HepG2 (cell line): Measurements from ENCODE around the gene IFI27L2. TPM values are rescaled to one million over a fixed set of nuclear protein-coding genes. Genes with fewer than 3 reads are reported as not detected.

Experiments used
- ATAC-seq: fragments of 200-7000 bp; cut with Tn5 transposase; 3 replicates; pipeline ENCODE4 v1.9.1; 2020; ENCODE audit warnings: mild to moderate bottlenecking, moderate library complexity
- BruUV-seq: library from RNA; stranded (reverse); fragments of 400-500 nt; replicated peaks from 2 replicates; lab custom pipeline; 2021; lab: Mats Ljungman, UMichigan
- CTCF ChIA-PET: fragments of 300-600 bp; formaldehyde crosslinking; extraction: SDS; loops from one replicate; lab custom pipeline; 2021; ENCODE audit warnings: low total read pairs, inconsistent platforms, low intra/inter-chr PET ratio; lab: Yijun Ruan, JAX
- POLR2A ChIA-PET: fragments of 350-600 bp; sonication (Branson Sonifier 250); formaldehyde crosslinking; loops from one replicate; lab custom pipeline; 2020; ENCODE audit warnings: antibody characterized with exemption, inconsistent platforms; lab: Yijun Ruan, JAX
- DNase-seq: peaks from one replicate; pipeline ENCODE4 v3.0.0-alpha.2; 2015; ENCODE audit warnings: low spot score
- FAIRE-seq: peaks from 3 replicates; lab custom pipeline; 2011; peaks lifted over from hg19 to GRCh38; lab: Jason Lieb, UNC
- H2AFZ ChIP-seq: one replicate; pipeline ENCODE4 v1.6.1; 2011; ENCODE audit warnings: low read length, inconsistent platforms
- H3K27ac ChIP-seq: fragments of 300-600 bp; 3 replicates; pipeline ENCODE4 v1.8.0; 2011; ENCODE audit warnings: mixed run types, mild to moderate bottlenecking, mixed read lengths, low read length, inconsistent platforms; ENCODE audit not compliant: insufficient read depth; ENCODE audit errors: extremely low read length
- H3K27me3 ChIP-seq, 2 experiments: fragments of 200-600 bp in 1 of 2; 2 replicates in 1 of 2; 3 replicates in 1 of 2; pipeline versions ENCODE4 v1.6.0 to v1.8.0; 2011; ENCODE audit warnings: low read length in 2 of 2, mild to moderate bottlenecking in 2 of 2, moderate library complexity in 2 of 2, inconsistent platforms in 1 of 2; ENCODE audit not compliant: insufficient read depth in 2 of 2, control insufficient read depth in 1 of 2
- H3K36me3 ChIP-seq, 2 experiments: fragments of 200-600 bp in 1 of 2; replicated peaks in 1 of 2; 2 replicates in 1 of 2; 3 replicates in 1 of 2; pipeline versions ENCODE4 v1.5.1 to v1.8.0; 2011; ENCODE audit warnings: low read length in 2 of 2, inconsistent platforms in 1 of 2; ENCODE audit not compliant: insufficient read depth in 2 of 2, control insufficient read depth in 1 of 2
- H3K4me1 ChIP-seq: 2 replicates; pipeline ENCODE4 v1.5.1; 2012; ENCODE audit warnings: low read length, inconsistent platforms; ENCODE audit not compliant: insufficient read depth
- H3K4me2 ChIP-seq: 2 replicates; pipeline ENCODE4 v1.6.0; 2011; ENCODE audit warnings: low read depth, low read length, inconsistent platforms
- H3K4me3 ChIP-seq, 3 experiments: fragments of 200-600 bp in 1 of 3; sonication (generic), shearing (Covaris generic) in 1 of 3; replicated peaks in 1 of 3; 2 replicates each; pipeline ENCODE4 v1.5.1; 2011 to 2016; ENCODE audit warnings: low read length in 3 of 3, inconsistent platforms in 2 of 3, low read depth in 2 of 3, mild to moderate bottlenecking in 2 of 3, control low read depth in 1 of 3, mixed read lengths in 1 of 3; ENCODE audit not compliant: insufficient read depth in 1 of 3
- H3K79me2 ChIP-seq: one replicate; pipeline ENCODE4 v1.6.1; 2011; ENCODE audit warnings: low read length, inconsistent platforms; ENCODE audit not compliant: insufficient read depth
- H3K9ac ChIP-seq: 2 replicates; pipeline ENCODE4 v1.6.0; 2011; ENCODE audit warnings: mild to moderate bottlenecking, low read depth, low read length, inconsistent platforms; ENCODE audit not compliant: insufficient read depth
- H3K9me3 ChIP-seq: 2 replicates; pipeline ENCODE4 v1.5.1; 2012; ENCODE audit warnings: mild to moderate bottlenecking, low read length
- H4K20me1 ChIP-seq: 2 replicates; pipeline ENCODE4 v1.6.0; 2011; ENCODE audit warnings: inconsistent platforms, mild to moderate bottlenecking, low read length, moderate library complexity; ENCODE audit not compliant: insufficient read depth
- EED ChIP-seq: sonication (generic); formaldehyde crosslinking; IDR thresholded peaks from 2 replicates; pipeline ENCODE4 v1.5.0; 2020; ENCODE audit warnings: mild to moderate bottlenecking, missing genetic modification reagents
- IRX3 ChIP-seq: sonication (generic); formaldehyde crosslinking; IDR thresholded peaks from 2 replicates; pipeline ENCODE4 v1.8.1; 2023; ENCODE audit warnings: mild to moderate bottlenecking, low read depth, missing genetic modification reagents, borderline replicate concordance
- JUN ChIP-seq: sonication (generic); formaldehyde crosslinking; IDR thresholded peaks from 2 replicates; pipeline ENCODE4 v1.4.0; 2020; ENCODE audit warnings: mild to moderate bottlenecking, missing genetic modification reagents
- MAF1 ChIP-seq: sonication (generic); formaldehyde crosslinking; IDR thresholded peaks from 2 replicates; pipeline ENCODE4 v1.5.0; 2020; ENCODE audit warnings: missing genetic modification reagents, borderline replicate concordance
- SAFB2 ChIP-seq: sonication (generic); formaldehyde crosslinking; IDR thresholded peaks from 2 replicates; pipeline ENCODE4 v1.5.1; 2020; ENCODE audit warnings: missing genetic modification reagents, low read depth, mild to moderate bottlenecking, borderline replicate concordance
- THYN1 ChIP-seq: sonication (generic); formaldehyde crosslinking; IDR thresholded peaks from 2 replicates; pipeline ENCODE4 v1.8.1; 2023; ENCODE audit warnings: low read depth, mild to moderate bottlenecking, moderate library complexity, missing genetic modification reagents, borderline replicate concordance
- ZNF205 ChIP-seq: IDR thresholded peaks from 2 replicates; pipeline ENCODE4 v1.6.1; 2018; ENCODE audit warnings: missing biosample characterization, missing genetic modification reagents
- ZNF333 ChIP-seq: sonication (generic); formaldehyde crosslinking; IDR thresholded peaks from 2 replicates; pipeline ENCODE4 v1.4.0; 2020; ENCODE audit warnings: mild to moderate bottlenecking, missing genetic modification reagents, borderline replicate concordance
- ZNF577 ChIP-seq: sonication (generic); formaldehyde crosslinking; IDR thresholded peaks from 2 replicates; pipeline ENCODE4 v1.4.0; 2020; ENCODE audit warnings: mild to moderate bottlenecking, low read depth, missing genetic modification reagents, borderline replicate concordance
- ZNF782 ChIP-seq: sonication (generic); formaldehyde crosslinking; IDR thresholded peaks from 2 replicates; pipeline ENCODE4 v1.4.0; 2020; ENCODE audit warnings: missing genetic modification reagents, mild to moderate bottlenecking, borderline replicate concordance
- WGBS: methylation state at CpG from one replicate; pipeline ENCODE4 v1.1.6; 2017; ENCODE audit warnings: low lambda C conversion rate; 5-methylcytosine and 5-hydroxymethylcytosine counted together
- in situ Hi-C: cut with HindIII; loops from 2 replicates; pipeline ENCODE4 v1.10.0; 2017; ENCODE audit warnings: low pct_unique_long_range_greater_than_20kb; ENCODE audit not compliant: extremely low pct_ligation_motif_present
- intact Hi-C: fragments of 100-400 bp; cut with micrococcal nuclease; formaldehyde crosslinking; loops from one replicate; pipeline ENCODE4 v1.10.0; 2022; ENCODE audit not compliant: unreplicated experiment
- polyA plus RNA-seq, 8 experiments: library from polyadenylated mRNA; depleted of rRNA in 3 of 8; stranded (reverse) in 7 of 8; unstranded in 1 of 8; fragments of >200 nt; fragmentation: Illumina TruSeq in 4 of 8; extraction: Trizol in 4 of 8; gene quantifications; 2 replicates each; pipeline versions ENCODE4 v1.2.1 to v1.2.3, GENCODE V29; 2011 to 2016; ENCODE audit warnings: low read depth in 4 of 8, missing spikeins in 1 of 8, mixed read lengths in 1 of 8; ENCODE audit not compliant: insufficient read depth in 1 of 8
- total RNA-seq, 5 experiments: library from RNA; depleted of rRNA; stranded (reverse); fragments of >200 nt; fragmentation: Illumina TruSeq; extraction: Trizol; gene quantifications; 2 replicates each; pipeline ENCODE4 v1.2.3, GENCODE V29; 2016; ENCODE audit warnings: low read depth in 1 of 5
- TF ChIP-seq, protein P1 (sequence below), 2 experiments: sonication (generic) in 1 of 2; formaldehyde crosslinking in 1 of 2; IDR thresholded peaks; 2 replicates each; pipeline versions ENCODE4 v1.6.1 to v1.9.0; 2014 to 2022; ENCODE audit warnings: antibody characterized with exemption in 1 of 2, borderline replicate concordance in 1 of 2, inconsistent platforms in 1 of 2, low read depth in 1 of 2, missing genetic modification reagents in 1 of 2
- TF ChIP-seq, protein P2 (sequence below): sonication (generic); formaldehyde crosslinking; IDR thresholded peaks from 2 replicates; pipeline ENCODE4 v1.4.0; 2020; ENCODE audit warnings: missing genetic modification reagents, mild to moderate bottlenecking, borderline replicate concordance

Gene IFI27L2
- total and polyA plus RNA-seq, 2 of the 13 experiments (the other 11 are each of a cell fraction or from before 2014, with no cell fraction given): 4.3 to 4.8 TPM

DNA sequence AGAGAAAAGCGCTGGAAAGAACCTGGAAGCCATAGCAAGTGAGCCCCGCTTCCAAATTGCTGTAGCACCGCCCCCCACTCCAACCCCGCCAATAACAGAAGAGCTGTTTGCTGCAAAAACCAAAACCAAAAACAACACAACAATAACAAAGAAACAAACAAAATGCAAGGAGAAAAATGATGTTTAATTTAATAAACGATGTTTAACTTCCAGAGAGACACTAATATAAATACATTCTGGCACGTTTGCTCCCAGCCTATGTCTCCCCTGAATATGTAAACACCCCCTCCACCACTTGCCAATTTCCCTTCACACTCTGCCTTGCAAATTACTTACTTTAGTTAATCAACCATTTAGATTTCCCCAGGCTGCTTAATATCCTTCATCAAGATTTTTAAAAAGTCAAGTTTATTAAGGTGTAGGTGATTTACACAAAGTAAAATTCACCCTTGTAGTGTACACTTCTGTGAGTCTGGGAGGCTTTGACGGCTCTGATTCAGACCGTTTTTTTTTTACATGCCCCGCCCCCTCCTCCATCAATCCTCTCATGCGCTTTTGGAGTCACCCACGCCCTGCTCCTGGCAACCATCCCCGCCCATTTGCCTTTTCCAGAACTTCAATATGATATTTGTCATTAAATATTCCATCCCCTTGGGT lies 482 bp upstream of the IFI27L2 start:
- 0% methylated on average over 12 of the region's 12 CpGs for WGBS

More for the DNA sequence above, 482 bp upstream of the IFI27L2 start:
- H3K4me2 ChIP-seq: peak overlapping the region; percentile 90
- TF ChIP-seq ZNF205: no peak
- TF ChIP-seq THYN1 (CRISPR knock-in tag): no peak
- TF ChIP-seq, protein P1, sequence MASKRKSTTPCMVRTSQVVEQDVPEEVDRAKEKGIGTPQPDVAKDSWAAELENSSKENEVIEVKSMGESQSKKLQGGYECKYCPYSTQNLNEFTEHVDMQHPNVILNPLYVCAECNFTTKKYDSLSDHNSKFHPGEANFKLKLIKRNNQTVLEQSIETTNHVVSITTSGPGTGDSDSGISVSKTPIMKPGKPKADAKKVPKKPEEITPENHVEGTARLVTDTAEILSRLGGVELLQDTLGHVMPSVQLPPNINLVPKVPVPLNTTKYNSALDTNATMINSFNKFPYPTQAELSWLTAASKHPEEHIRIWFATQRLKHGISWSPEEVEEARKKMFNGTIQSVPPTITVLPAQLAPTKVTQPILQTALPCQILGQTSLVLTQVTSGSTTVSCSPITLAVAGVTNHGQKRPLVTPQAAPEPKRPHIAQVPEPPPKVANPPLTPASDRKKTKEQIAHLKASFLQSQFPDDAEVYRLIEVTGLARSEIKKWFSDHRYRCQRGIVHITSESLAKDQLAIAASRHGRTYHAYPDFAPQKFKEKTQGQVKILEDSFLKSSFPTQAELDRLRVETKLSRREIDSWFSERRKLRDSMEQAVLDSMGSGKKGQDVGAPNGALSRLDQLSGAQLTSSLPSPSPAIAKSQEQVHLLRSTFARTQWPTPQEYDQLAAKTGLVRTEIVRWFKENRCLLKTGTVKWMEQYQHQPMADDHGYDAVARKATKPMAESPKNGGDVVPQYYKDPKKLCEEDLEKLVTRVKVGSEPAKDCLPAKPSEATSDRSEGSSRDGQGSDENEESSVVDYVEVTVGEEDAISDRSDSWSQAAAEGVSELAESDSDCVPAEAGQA (IDR thresholded peaks at IDR 0.05; ENCODE audit: low read depth): no peak
- TF ChIP-seq, protein P1 (CRISPR knock-in tag; IDR thresholded peaks at IDR 0.05; ENCODE audit: borderline replicate concordance): no peak
- no peak for TF ChIP-seq ZNF577 (CRISPR knock-in tag)
- TF ChIP-seq MAF1: 0 out of 2 replicates have a peak, but pooled peaks have one; percentile 11
- TF ChIP-seq JUN (CRISPR knock-in tag): no peak
- TF ChIP-seq, protein P2, sequence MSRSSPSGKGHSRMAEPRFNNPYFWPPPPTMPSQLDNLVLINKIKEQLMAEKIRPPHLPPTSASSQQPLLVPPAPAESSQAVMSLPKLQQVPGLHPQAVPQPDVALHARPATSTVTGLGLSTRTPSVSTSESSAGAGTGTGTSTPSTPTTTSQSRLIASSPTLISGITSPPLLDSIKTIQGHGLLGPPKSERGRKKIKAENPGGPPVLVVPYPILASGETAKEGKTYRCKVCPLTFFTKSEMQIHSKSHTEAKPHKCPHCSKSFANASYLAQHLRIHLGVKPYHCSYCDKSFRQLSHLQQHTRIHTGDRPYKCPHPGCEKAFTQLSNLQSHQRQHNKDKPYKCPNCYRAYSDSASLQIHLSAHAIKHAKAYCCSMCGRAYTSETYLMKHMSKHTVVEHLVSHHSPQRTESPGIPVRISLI (CRISPR knock-in tag): peak; percentile 77; the same call in 1 of the 2 replicates
- TF ChIP-seq SAFB2 (CRISPR knock-in tag): no peak
- TF ChIP-seq ZNF782 (CRISPR knock-in tag): no peak
- TF ChIP-seq IRX3 (CRISPR knock-in tag): no peak
- TF ChIP-seq EED: no peak
- no peak for TF ChIP-seq ZNF333 (CRISPR knock-in tag)
- TF ChIP-seq, all 625 proteins: peak for 2
- H3K27ac ChIP-seq: no peak overlapping the region
- H3K9me3 ChIP-seq: no peaks in the 10 kb centered on the region
- intact Hi-C loops: loop anchor here (5.0 to 10.0 kb wide), 3 partner anchors 48 to 245 kb away; partner anchors contain the start of genes DDX24 and IFI27L1
- no peaks in the 10 kb centered on the region for H4K20me1 ChIP-seq
- no peaks in the 10 kb centered on the region for H3K79me2 ChIP-seq
- in situ Hi-C loops: no loop called here
- H3K9ac ChIP-seq: no peak overlapping the region
- peaks cover 0 to 15% of the 10 kb centered on the region in 2 experiments; a peak in 4 of 5 replicates for H3K27me3 ChIP-seq
- DNase-seq (no peak), FAIRE-seq (no peak), ATAC-seq (no peak)
- CTCF ChIA-PET: no interaction called here
- peaks cover 18% of the 10 kb centered on the region for H3K4me1 ChIP-seq
- no peaks in the 10 kb centered on the region for H3K36me3 ChIP-seq
- peak overlapping the region; percentile 46 to 72 (median 53) for H3K4me3 ChIP-seq
- peak overlapping the region; percentile 59 for H2AFZ ChIP-seq
- no TSS peak for BruUV-seq
- POLR2A ChIA-PET: no interaction called here
